GM12864 (cell line): ENCODE measurements around the gene NFIA.
"Not testable (repeated sequence)": the region's sequence is repeated elsewhere in the genome, so short reads cannot be mapped to it uniquely, and the experiment has no call there.

ENCODE experiments used
- DNase-seq: peaks from one replicate; pipeline ENCODE4 v3.0.0-alpha.2; 2011; ENCODE audit warnings: low read depth
- H3K4me3 ChIP-seq: 2 replicates; pipeline ENCODE4 v1.5.1; 2011; ENCODE audit warnings: mild to moderate bottlenecking, low read depth, low read length, control low read depth
- TF ChIP-seq, protein P1 (sequence below): IDR thresholded peaks from 2 replicates; pipeline ENCODE4 v1.5.1; 2011; ENCODE audit warnings: low read depth, mild to moderate bottlenecking, moderate library complexity, low read length, control low read depth, inconsistent platforms; ENCODE audit errors: missing control alignments

NFIA gene

GRCh38 chr1:61461406-61462384, 379.3 kb downstream of the NFIA start:
- no peak overlapping the region for H3K4me3 ChIP-seq
- TF ChIP-seq, protein P1, sequence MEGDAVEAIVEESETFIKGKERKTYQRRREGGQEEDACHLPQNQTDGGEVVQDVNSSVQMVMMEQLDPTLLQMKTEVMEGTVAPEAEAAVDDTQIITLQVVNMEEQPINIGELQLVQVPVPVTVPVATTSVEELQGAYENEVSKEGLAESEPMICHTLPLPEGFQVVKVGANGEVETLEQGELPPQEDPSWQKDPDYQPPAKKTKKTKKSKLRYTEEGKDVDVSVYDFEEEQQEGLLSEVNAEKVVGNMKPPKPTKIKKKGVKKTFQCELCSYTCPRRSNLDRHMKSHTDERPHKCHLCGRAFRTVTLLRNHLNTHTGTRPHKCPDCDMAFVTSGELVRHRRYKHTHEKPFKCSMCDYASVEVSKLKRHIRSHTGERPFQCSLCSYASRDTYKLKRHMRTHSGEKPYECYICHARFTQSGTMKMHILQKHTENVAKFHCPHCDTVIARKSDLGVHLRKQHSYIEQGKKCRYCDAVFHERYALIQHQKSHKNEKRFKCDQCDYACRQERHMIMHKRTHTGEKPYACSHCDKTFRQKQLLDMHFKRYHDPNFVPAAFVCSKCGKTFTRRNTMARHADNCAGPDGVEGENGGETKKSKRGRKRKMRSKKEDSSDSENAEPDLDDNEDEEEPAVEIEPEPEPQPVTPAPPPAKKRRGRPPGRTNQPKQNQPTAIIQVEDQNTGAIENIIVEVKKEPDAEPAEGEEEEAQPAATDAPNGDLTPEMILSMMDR = no peak
- no peak for DNase-seq

DNA sequence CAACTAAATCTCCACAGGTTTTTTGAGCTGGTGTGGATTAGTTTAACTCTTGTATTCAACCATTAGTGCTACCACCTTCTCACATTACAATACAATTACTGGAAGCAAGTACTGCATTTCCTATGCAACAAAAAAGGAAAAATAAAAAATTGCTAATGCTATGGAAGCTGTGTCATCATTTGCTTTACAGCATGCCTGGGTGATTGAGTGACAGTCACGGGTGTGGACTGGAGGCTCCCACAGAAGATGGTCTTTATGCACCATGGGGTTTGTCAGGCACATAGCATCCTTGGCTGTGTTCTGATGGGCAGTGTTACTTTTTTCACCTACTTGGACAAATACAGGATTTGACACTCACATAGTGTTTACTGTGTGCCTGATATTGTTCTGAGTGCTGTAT, 380.3 kb downstream of the NFIA start:
- H3K4me3 ChIP-seq = no peak overlapping the region
- DNase-seq = no peak
- TF ChIP-seq, protein P1 = no peak

GRCh38 chr1:61463220-61463619, 380.9 kb downstream of the NFIA start:
- no peak for DNase-seq
- H3K4me3 ChIP-seq = no peak overlapping the region
- TF ChIP-seq, protein P1 = no peak

GRCh38 chr1:61467836-61468235, 385.5 kb downstream of the NFIA start:
- not testable (repeated sequence) for H3K4me3 ChIP-seq, DNase-seq

DNA sequence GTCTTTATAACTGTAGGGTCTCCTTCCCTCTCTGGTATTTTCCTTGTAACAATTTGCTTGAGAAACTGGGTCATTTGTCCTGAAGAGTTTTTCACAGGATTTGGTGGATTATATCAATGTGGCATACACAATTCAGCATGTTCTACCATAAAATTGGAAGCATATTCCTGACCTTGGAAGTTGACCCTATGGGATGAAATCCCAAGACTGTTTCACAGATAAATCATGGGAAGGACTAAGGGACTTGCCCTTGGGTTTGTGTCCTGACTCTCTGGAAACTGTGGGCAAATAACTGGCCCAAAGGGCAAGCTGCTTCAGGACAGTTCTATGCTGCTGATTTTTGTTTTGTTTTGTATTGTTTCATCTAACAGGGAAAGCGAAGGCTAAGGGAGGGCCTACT, 387.0 kb downstream of the NFIA start:
- H3K4me3 ChIP-seq = no peak overlapping the region
- TF ChIP-seq, protein P1 = no peak

GRCh38 chr1:61472876-61473275, 390.5 kb downstream of the NFIA start:
- no peak for DNase-seq
- TF ChIP-seq, protein P1 = no peak
- H3K4me3 ChIP-seq = no peak overlapping the region

More for the DNA sequence above, 387.0 kb downstream of the NFIA start:
- DNase-seq = no peak

DNA sequence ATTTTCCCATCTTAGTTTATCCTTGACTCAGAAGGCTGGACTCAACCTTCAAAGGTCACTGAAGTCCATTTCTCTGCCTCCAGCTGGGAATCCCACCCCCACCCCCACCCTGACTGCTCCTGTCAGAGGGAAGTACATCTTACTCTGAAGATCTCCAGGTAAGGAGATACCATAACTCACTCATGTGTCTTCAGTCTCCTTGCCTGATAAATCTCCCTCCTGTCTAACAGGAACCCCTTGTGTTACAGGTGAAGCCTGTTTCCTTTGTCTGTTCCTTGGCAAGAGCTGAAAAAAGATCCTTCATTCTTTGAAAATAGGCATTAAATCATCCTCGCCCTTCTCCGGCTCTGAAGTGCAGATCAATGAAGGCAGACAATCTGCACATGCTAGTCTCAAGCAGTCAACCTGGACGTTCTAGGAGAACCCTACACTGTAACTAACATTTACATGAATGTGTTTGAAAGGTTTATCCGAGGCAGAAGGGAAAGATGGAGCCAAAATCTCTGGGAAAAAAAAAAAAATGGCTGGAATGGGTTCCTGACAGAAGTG, 392.0 kb downstream of the NFIA start:
- TF ChIP-seq, protein P1 = no peak
- DNase-seq = no peak
- H3K4me3 ChIP-seq = no peak overlapping the region
